NCI-H226 (cell line): Measurements from ENCODE around the gene TIMM13.
"Not testable (repeated sequence)": the region's sequence is repeated elsewhere in the genome, so short reads cannot be mapped to it uniquely, and the experiment has no call there.

Experiments used
- DNase-seq: peaks from one replicate; pipeline ENCODE4 v3.0.0-alpha.2; 2015

Gene TIMM13

GRCh38 chr19:2429917-2430535 is 2.6 kb upstream of the TIMM13 start:
- no peak for DNase-seq

GRCh38 chr19:2428756-2429711 is 1.6 kb upstream of the TIMM13 start:
- no peak for DNase-seq

- no peak for DNase-seq
Measured at GRCh38 chr19:2428321-2428690, 920 bp upstream of the TIMM13 start.

DNA sequence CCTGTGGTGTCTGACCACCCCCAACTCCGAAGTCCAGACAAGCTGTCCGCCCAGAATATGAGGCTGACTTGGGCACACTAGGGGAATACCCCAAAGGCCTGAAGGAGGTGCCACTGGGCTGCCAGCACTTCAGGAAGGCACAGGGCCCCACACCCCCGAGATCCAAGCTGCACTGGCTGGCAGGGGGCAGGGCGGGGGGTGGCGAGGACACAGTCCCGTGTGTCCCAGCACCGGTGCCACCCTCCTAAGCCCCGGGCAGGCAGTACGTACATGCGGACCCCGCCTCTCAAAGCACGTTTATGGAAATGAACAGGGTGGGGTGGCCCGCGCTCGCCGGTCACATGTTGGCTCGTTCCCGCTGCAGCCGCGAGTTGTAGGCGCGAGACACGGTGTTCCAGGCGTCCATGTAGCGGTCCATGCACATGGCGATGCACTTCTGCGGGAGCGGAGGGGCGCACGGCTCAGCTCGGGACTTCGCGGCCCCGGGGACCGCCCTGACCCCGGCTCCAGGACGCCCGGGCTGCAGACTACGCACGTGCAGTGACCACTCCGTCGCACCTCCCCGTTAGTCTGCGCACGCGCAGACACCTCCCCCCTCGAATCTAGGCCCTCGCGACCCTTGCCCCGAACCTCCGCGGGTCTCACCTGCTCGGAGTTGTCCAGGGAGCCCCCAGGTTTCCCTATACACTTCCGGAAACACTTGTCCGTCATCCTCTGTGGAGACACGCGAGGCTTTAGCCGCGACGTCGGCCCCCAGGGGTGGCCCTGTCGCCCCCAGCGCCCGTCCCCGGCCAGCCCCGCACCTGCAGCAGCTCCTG is 566 bp downstream of the TIMM13 start:
- peak; percentile 10 for DNase-seq

GRCh38 chr19:2425622-2426581 is 1.5 kb downstream of the TIMM13 start:
- no peak for DNase-seq

DNA sequence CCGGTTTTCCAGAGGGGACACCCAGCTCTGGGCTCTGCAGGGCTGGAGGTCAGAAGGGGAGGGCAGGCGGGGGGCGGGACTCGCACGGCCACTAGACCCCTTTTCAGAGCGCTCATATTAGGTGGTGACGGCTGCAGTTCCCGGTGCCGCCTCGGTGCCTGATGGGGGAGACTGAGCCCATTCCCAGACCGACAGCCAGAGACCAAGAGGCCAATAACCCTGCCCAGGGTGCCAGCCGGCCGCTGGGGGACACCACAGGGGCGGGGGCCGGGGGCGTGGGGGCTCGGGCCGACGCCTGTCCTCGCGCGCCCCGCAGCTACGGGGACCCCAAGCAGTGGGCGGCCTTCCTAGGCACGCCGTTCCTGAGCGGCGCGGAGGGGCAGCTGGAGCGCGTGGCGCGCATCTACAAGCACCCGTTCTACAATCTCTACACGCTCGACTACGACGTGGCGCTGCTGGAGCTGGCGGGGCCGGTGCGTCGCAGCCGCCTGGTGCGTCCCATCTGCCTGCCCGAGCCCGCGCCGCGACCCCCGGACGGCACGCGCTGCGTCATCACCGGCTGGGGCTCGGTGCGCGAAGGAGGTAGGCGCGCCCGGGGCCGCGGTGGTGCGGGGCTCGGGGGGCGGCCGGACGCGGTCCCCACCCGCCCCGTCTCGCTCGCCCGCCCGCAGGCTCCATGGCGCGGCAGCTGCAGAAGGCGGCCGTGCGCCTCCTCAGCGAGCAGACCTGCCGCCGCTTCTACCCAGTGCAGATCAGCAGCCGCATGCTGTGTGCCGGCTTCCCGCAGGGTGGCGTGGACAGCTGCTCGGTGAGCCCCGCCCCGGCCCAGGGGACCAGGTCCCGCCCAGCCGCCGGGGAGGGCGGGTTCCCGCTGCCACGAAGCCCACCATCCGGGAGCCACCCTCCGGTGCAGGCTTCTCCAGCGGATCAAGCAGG is 2.4 kb downstream of the TIMM13 start:
- no peak for DNase-seq

- no peak for DNase-seq
Measured at GRCh38 chr19:2423915-2424685, 3.3 kb downstream of the TIMM13 start.

DNA sequence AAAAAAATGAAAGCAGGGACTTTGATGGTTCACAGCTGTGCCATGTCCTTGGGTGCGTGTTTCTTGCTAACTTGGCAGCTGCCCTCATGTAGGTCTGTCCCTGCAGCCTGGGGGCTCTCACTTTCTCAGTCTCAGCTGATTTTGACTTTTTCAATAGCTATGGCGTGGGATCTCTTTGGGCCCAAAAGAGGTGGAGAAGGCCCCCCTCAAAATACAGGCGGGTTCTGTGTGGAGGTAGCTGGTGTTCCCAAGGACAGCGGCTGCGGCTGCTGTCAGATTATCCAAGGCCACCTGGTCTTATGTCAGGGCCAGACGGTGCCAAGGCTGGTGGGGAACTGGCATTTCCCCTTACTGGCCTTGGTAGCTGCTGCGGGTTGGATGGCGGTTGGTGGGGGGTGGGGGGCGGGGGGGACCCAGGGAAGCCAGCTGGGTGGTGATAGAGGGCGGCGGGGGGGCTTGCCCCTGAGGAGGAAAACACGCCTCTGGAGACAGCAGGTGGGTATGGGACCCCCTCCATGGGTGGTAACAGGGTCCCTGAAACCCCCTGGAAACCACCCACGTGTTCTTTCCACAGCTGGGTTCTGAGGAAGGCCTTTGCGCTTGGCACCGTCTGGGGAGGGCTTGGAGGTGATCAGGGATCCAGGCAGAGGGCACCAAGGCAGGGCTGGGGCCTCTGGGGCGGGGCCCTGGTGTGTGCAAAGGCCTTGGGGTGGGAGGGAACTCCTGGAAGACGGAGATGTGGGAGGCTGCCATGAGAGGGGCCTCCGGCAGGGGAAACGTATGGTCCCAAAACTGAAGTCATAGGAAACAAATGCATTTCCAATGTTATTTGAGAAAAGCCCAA is 4.1 kb downstream of the TIMM13 start:
- DNase-seq: no peak

DNA sequence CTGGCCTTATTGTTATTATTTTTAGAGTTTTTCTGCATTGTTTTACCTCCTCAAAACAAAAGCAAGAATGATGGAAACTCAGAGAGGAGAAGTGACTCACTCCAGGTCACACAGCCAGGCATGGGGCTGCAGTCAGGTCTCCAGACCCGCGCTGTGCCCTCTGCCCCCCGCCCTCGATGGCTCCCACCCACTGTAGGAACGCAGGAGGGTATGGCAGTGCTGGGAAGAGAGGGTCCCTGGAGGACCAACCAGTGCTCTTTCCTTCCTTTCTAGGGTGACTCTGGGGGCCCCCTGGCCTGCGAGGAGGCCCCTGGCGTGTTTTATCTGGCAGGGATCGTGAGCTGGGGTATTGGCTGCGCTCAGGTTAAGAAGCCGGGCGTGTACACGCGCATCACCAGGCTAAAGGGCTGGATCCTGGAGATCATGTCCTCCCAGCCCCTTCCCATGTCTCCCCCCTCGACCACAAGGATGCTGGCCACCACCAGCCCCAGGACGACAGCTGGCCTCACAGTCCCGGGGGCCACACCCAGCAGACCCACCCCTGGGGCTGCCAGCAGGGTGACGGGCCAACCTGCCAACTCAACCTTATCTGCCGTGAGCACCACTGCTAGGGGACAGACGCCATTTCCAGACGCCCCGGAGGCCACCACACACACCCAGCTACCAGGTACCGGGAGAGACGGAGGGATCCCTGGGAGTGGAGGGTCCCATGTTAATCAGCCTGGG is 5.6 kb downstream of the TIMM13 start:
- no peak for DNase-seq

DNA sequence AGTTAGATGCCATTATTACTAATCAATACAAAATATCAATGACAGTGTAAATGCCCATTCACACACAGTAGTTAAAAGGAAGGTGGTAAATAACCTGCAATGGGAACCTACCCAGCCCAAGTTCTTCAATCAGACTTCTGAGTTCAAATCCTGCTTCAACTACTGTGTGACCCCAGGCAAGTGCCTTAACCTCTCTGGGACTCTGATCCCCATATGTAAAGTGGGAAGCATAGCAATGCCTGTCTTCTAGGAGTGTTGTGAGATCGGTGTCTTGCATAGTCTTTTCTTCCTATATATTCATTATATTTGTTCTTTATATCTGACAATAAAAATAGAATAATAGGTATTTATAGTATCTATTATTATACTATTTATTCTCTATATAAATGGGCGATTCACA is 6.9 kb downstream of the TIMM13 start:
- no peak for DNase-seq

DNA sequence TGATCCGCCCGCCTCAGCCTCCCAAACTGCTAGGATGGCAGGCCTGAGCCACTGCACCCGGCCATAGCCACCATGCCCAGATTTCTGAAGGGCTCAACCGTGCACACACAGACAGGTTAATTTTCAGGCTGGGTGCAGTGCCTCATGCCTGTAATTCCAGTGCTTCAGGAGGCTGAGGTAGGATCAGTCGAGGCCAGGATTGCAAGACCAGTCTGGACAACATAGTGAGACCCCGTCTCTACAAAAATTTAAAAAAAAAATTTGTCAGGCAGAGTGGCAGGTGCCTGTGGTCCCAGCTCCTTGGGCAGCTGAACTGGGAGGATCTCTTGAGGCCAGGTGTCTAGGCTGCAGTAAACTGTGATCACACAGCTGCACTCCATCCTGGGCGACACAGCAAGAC is 7.6 kb downstream of the TIMM13 start:
- DNase-seq: no peak

DNA sequence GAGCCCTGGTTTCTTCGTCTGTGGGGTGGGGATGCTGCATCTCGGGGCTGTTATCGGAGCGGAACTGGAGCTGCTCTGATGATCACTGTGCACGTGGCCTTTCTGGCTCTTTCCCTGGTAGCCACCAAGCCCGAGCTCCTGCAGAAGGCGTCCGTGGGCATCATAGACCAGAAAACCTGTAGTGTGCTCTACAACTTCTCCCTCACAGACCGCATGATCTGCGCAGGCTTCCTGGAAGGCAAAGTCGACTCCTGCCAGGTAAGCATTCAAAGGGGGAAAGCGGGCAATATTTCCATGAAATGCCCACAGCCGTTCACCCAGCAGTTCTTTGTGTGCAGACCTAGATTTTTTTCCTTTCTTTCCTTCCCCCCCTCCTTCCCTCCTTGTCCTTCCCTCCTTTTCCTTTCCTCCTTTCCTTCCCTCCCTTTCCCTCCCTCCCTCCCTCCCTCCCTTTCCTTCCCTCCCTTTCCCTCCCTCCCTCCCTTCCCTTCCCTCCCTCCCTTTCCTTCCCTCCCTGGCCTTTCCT is 9.4 kb downstream of the TIMM13 start:
- DNase-seq: no peak

GRCh38 chr19:2417436-2417835 is 9.9 kb downstream of the TIMM13 start:
- not testable (repeated sequence) for DNase-seq

DNA sequence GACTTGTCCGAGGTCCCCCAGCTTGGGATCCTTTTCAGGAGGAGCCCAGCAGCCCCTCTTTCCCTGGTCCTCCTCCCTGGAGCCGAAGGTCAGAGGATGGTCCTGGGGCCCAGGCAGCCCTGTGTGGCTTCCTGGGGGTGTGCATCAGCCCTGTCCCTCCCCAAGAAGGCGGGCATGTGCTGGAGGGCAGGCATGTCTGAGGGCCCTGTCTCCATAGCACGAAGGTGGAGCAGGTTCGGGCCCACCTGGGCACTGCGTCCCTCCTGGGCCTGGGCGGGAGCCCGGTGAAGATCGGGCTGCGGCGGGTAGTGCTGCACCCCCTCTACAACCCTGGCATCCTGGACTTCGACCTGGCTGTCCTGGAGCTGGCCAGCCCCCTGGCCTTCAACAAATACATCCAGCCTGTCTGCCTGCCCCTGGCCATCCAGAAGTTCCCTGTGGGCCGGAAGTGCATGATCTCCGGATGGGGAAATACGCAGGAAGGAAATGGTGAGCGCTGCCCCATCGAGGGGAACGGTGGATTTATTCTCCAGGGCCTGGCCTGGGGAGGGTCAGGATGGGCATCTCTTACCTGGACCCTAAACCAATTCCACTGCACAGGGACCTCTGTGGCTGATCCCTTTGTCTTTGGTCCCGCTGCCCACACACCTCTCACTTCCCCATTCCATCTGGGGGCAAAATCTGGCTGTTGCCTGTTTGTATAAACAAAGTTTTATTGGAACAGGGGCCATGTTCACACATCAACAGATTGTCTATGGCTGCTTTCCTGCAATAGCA is 10.9 kb downstream of the TIMM13 start:
- no peak for DNase-seq

DNA sequence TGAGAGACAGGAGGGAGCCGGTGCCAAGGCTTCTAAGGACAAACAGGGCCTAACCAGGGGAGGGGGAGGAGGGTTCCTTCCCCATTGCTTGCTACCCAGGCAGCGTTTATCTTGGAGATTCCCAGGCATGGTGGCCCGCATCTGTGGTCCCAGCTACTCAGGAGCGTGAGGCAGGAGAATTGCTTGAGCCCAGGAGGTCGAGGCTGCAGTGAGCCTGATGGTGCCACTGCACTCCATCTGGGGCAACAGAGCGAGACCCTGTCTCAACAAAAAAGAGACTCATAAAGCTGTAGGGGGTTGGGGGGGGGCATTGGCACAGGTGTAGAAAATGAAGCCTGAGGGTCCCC is 11.4 kb downstream of the TIMM13 start:
- no peak for DNase-seq

DNA sequence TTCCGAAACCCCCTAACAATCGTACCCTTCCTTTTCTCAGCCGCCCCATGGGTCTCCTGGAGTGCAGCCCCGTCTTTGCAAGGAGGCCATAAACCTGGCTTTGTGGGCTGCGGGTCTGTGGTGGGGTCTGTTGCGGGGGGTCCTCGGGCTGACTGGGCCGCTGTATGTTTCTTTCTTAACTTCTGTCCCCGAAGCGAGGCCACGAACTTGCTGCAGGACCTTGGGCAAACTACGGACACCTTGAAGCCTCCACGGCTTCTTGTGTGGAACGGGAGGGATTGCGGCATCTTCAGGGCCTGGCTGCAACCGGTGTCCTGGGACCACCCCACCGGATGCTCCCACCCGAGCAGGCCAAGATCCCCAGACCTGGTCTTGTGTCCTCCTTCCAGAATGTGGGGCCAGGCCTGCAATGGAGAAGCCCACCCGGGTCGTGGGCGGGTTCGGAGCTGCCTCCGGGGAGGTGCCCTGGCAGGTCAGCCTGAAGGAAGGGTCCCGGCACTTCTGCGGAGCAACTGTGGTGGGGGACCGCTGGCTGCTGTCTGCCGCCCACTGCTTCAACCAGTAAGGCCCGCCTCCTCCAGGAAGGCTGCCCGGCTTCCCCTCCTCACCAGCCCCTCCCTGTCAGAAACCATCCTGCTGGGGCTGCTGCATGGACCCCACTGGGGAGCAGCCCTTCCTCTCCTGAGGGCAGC is 12.0 kb downstream of the TIMM13 start:
- no peak for DNase-seq

DNA sequence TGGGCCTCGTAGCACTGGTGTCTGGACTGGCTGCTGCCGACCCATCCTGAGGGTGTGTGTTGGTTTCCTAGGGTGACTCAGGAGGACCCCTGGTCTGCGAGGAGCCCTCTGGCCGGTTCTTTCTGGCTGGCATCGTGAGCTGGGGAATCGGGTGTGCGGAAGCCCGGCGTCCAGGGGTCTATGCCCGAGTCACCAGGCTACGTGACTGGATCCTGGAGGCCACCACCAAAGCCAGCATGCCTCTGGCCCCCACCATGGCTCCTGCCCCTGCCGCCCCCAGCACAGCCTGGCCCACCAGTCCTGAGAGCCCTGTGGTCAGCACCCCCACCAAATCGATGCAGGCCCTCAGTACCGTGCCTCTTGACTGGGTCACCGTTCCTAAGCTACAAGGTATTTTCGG is 13.8 kb downstream of the TIMM13 start:
- no peak for DNase-seq
